IMR-90 (cell line): Measurements from ENCODE around the gene SEL1L3. TPM values are rescaled to one million over a fixed set of nuclear protein-coding genes. Genes with fewer than 3 reads are reported as not detected.

Source experiments
- ATAC-seq: fragments of 200-7000 bp; cut with Tn5 transposase; 2 replicates; pipeline ENCODE4 v1.9.1; 2020; ENCODE audit warnings: low read depth, mild to moderate bottlenecking, moderate library complexity
- BruUV-seq: library from RNA; stranded (reverse); fragments of 400-500 nt; replicated peaks from 2 replicates; lab custom pipeline; 2021; lab: Mats Ljungman, UMichigan
- CTCF ChIA-PET: fragments of 300-600 bp; formaldehyde crosslinking; extraction: SDS; loops from one replicate; lab custom pipeline; 2021; ENCODE audit warnings: antibody characterized with exemption; lab: Yijun Ruan, JAX
- POLR2A ChIA-PET: fragments of 300-600 bp; sonication (Branson Sonifier 250); formaldehyde crosslinking; loops from one replicate; lab custom pipeline; 2022; ENCODE audit warnings: antibody characterized with exemption; ENCODE audit not compliant: unreplicated experiment; lab: Charles Lee
- DNase-seq: peaks from one replicate; pipeline ENCODE4 v3.0.0; 2013
- H2AFZ ChIP-seq: replicated peaks from 2 replicates; pipeline ENCODE3; 2013; ENCODE audit warnings: low read length, mild to moderate bottlenecking; ENCODE audit not compliant: poor library complexity
- H2AK5ac ChIP-seq: 2 replicates; pipeline ENCODE4 v1.6.1; 2013; ENCODE audit warnings: low read depth, low read length, inconsistent platforms
- H2AK9ac ChIP-seq: replicated peaks from 2 replicates; pipeline ENCODE3; 2013; ENCODE audit warnings: mild to moderate bottlenecking, low read depth, low read length, moderate library complexity; ENCODE audit not compliant: poor library complexity
- H2BK120ac ChIP-seq: 2 replicates; pipeline ENCODE4 v1.6.1; 2013; ENCODE audit warnings: low read depth, low read length, inconsistent platforms
- H2BK15ac ChIP-seq: 3 replicates; pipeline ENCODE4 v1.6.1; 2013; ENCODE audit warnings: low read depth, low read length, inconsistent platforms
- H2BK20ac ChIP-seq: 2 replicates; pipeline ENCODE4 v1.6.1; 2013; ENCODE audit warnings: low read depth, mild to moderate bottlenecking, inconsistent platforms, low read length, moderate library complexity
- H2BK5ac ChIP-seq: 2 replicates; pipeline ENCODE4 v1.6.1; 2013; ENCODE audit warnings: mild to moderate bottlenecking, low read depth, low read length, inconsistent platforms; ENCODE audit not compliant: poor library complexity, severe bottlenecking
- H3K14ac ChIP-seq: replicated peaks from 2 replicates; pipeline ENCODE4 v1.6.1; 2013; ENCODE audit warnings: low read depth, low read length, inconsistent platforms
- H3K18ac ChIP-seq: 2 replicates; pipeline ENCODE4 v1.6.1; 2013; ENCODE audit warnings: low read depth, low read length, control low read depth
- H3K23ac ChIP-seq: 2 replicates; pipeline ENCODE4 v1.6.1; 2013; ENCODE audit warnings: low read depth, low read length, inconsistent platforms
- H3K27ac ChIP-seq: 2 replicates; pipeline ENCODE4 v1.5.1; 2013; ENCODE audit warnings: mild to moderate bottlenecking, control low read depth, low read length; ENCODE audit not compliant: insufficient read depth
- H3K27me3 ChIP-seq: 2 replicates; pipeline ENCODE4 v1.6.1; 2013; ENCODE audit warnings: low read length; ENCODE audit not compliant: control insufficient read depth, insufficient read depth
- H3K36me3 ChIP-seq: 2 replicates; pipeline ENCODE4 v1.6.1; 2013; ENCODE audit warnings: low read length, mixed read lengths; ENCODE audit not compliant: control insufficient read depth, insufficient read depth
- H3K4ac ChIP-seq: 2 replicates; pipeline ENCODE4 v1.6.1; 2013; ENCODE audit warnings: low read depth, low read length, inconsistent platforms
- H3K4me1 ChIP-seq: 2 replicates; pipeline ENCODE4 v1.6.1; 2013; ENCODE audit warnings: low read length, mixed read lengths; ENCODE audit not compliant: control insufficient read depth, insufficient read depth
- H3K4me2 ChIP-seq: 2 replicates; pipeline ENCODE4 v1.6.1; 2013; ENCODE audit warnings: low read depth, mild to moderate bottlenecking, control low read depth, low read length, moderate library complexity
- H3K4me3 ChIP-seq: 2 replicates; pipeline ENCODE4 v1.5.1; 2013; ENCODE audit warnings: low read depth, mild to moderate bottlenecking, control low read depth, low read length, moderate library complexity; ENCODE audit not compliant: insufficient read depth
- H3K56ac ChIP-seq: 2 replicates; pipeline ENCODE4 v1.6.1; 2013; ENCODE audit warnings: low read length, inconsistent platforms; ENCODE audit not compliant: insufficient read depth; ENCODE audit errors: extremely low read depth
- H3K79me1 ChIP-seq, 2 experiments: 2 replicates each; pipeline ENCODE4 v1.6.1; 2013; ENCODE audit warnings: low read length in 2 of 2, inconsistent platforms in 1 of 2, low read depth in 1 of 2
- H3K9ac ChIP-seq: 2 replicates; pipeline ENCODE4 v1.6.1; 2013; ENCODE audit warnings: low read depth, low read length, control low read depth
- H3K9me1 ChIP-seq: 2 replicates; pipeline ENCODE4 v1.6.1; 2013; ENCODE audit warnings: low read length, inconsistent platforms; ENCODE audit not compliant: insufficient read depth
- H3K9me3 ChIP-seq: 2 replicates; pipeline ENCODE4 v1.6.1; 2013; ENCODE audit warnings: low read length; ENCODE audit not compliant: control insufficient read depth, insufficient read depth
- H4K20me1 ChIP-seq: 2 replicates; pipeline ENCODE4 v1.6.1; 2013; ENCODE audit warnings: low read length, inconsistent platforms; ENCODE audit not compliant: insufficient read depth
- H4K5ac ChIP-seq: 2 replicates; pipeline ENCODE4 v1.6.1; 2013; ENCODE audit warnings: mild to moderate bottlenecking, low read depth, low read length, control low read depth
- H4K8ac ChIP-seq, 2 experiments: 2 replicates each; pipeline ENCODE4 v1.6.1; 2013; ENCODE audit warnings: low read depth in 2 of 2, low read length in 2 of 2, control low read depth in 1 of 2, inconsistent platforms in 1 of 2
- H4K91ac ChIP-seq: 2 replicates; pipeline ENCODE4 v1.6.1; 2013; ENCODE audit warnings: low read depth, low read length, inconsistent platforms; ENCODE audit not compliant: insufficient read depth
- BHLHE40 ChIP-seq: fragments of 150-350 bp; IDR thresholded peaks from 2 replicates; pipeline ENCODE4 v1.6.1; 2016; ENCODE audit warnings: mild to moderate bottlenecking, low read depth, low read length
- CEBPB ChIP-seq: IDR thresholded peaks from 2 replicates; pipeline ENCODE4 v1.6.1; 2012; ENCODE audit warnings: low read depth, low read length, improper control_type of control experiment
- CHD1 ChIP-seq: IDR thresholded peaks from 2 replicates; pipeline ENCODE4 v1.6.1; 2012; ENCODE audit warnings: low read depth, low read length, improper control_type of control experiment
- FOS ChIP-seq: fragments of 150-350 bp; IDR thresholded peaks from 2 replicates; pipeline ENCODE4 v1.6.1; 2016; ENCODE audit warnings: low read depth, low read length
- MAFK ChIP-seq: IDR thresholded peaks from 2 replicates; pipeline ENCODE4 v1.6.1; 2012; ENCODE audit warnings: low read depth, low read length, improper control_type of control experiment
- MAZ ChIP-seq: IDR thresholded peaks from 2 replicates; pipeline ENCODE4 v1.6.1; 2012; ENCODE audit warnings: low read depth, mild to moderate bottlenecking, low read length, improper control_type of control experiment, moderate library complexity, borderline replicate concordance
- MXI1 ChIP-seq: IDR thresholded peaks from 2 replicates; pipeline ENCODE4 v1.6.1; 2012; ENCODE audit warnings: low read depth, mild to moderate bottlenecking, low read length, moderate library complexity, borderline replicate concordance
- NFE2L2 ChIP-seq: fragments of 150-350 bp; IDR thresholded peaks from 2 replicates; pipeline ENCODE4 v1.6.1; 2016; ENCODE audit warnings: low read depth, mild to moderate bottlenecking, low read length
- POLR2A ChIP-seq: IDR thresholded peaks from 2 replicates; pipeline ENCODE4 v1.6.1; 2012; ENCODE audit warnings: mild to moderate bottlenecking, low read depth, low read length
- RAD21 ChIP-seq: IDR thresholded peaks from 2 replicates; pipeline ENCODE4 v1.6.1; 2012; ENCODE audit warnings: low read length, improper control_type of control experiment
- RCOR1 ChIP-seq: IDR thresholded peaks from 2 replicates; pipeline ENCODE4 v1.6.1; 2012; ENCODE audit warnings: mild to moderate bottlenecking, low read length, improper control_type of control experiment; ENCODE audit not compliant: insufficient replicate concordance
- WGBS, 2 experiments: methylation state at CpG; one replicate each; pipeline versions ENCODE4 v1.1.5 to v1.1.7; 2013; ENCODE audit warnings: missing lambda C conversion rate in 2 of 2; ENCODE audit not compliant: insufficient read length in 1 of 2; ENCODE audit errors: extremely low coverage in 2 of 2; 5-methylcytosine and 5-hydroxymethylcytosine counted together
- dilution Hi-C: fragments of 300-500 bp; cut with HindIII; formaldehyde crosslinking; loops from one replicate; pipeline ENCODE4 v1.14.3; 2018; ENCODE audit warnings: low sequenced_read_pairs; ENCODE audit not compliant: unreplicated experiment
- in situ Hi-C: fragments of 300-500 bp; cut with MboI; formaldehyde crosslinking; loops from 3 replicates; pipeline ENCODE4 v1.14.3; 2019; ENCODE audit warnings: low sequenced_read_pairs, inconsistent platforms, mixed read lengths
- intact Hi-C: fragments of 100-400 bp; cut with micrococcal nuclease; formaldehyde crosslinking; loops from 2 replicates; pipeline ENCODE4 v1.10.0; 2022
- polyA plus RNA-seq, 3 experiments: library from polyadenylated mRNA; depleted of rRNA; stranded (reverse); fragments of >200 nt; gene quantifications; 2 replicates each; pipeline ENCODE4 v1.2.3, GENCODE V29; 2012; ENCODE audit warnings: low replicate concordance in 1 of 3
- total RNA-seq: library from RNA; depleted of rRNA; stranded (reverse); fragments of >200 nt; gene quantifications from 2 replicates; pipeline ENCODE4 v1.2.3, GENCODE V29; 2012
- TF ChIP-seq, protein P1 (sequence below): fragments of 150-350 bp; IDR thresholded peaks from 2 replicates; pipeline ENCODE4 v1.6.1; 2017; ENCODE audit warnings: mild to moderate bottlenecking, antibody characterized with exemption, low read length, low read depth
- TF ChIP-seq, protein P2 (sequence below): conservative IDR thresholded peaks from 2 replicates; pipeline ENCODE4 v1.5.1; 2012; ENCODE audit warnings: mild to moderate bottlenecking, low read depth, low read length, improper control_type of control experiment
- TF ChIP-seq, protein P3 (sequence below): fragments of 150-350 bp; IDR thresholded peaks from 2 replicates; pipeline ENCODE4 v1.6.1; 2016; ENCODE audit warnings: low read depth, mild to moderate bottlenecking, low read length, moderate library complexity, borderline replicate concordance

The SEL1L3 gene
- total and polyA plus RNA-seq, 2 of the 4 experiments (the other 2 are of a cell fraction), result 16.4 to 43.7 TPM

DNA sequence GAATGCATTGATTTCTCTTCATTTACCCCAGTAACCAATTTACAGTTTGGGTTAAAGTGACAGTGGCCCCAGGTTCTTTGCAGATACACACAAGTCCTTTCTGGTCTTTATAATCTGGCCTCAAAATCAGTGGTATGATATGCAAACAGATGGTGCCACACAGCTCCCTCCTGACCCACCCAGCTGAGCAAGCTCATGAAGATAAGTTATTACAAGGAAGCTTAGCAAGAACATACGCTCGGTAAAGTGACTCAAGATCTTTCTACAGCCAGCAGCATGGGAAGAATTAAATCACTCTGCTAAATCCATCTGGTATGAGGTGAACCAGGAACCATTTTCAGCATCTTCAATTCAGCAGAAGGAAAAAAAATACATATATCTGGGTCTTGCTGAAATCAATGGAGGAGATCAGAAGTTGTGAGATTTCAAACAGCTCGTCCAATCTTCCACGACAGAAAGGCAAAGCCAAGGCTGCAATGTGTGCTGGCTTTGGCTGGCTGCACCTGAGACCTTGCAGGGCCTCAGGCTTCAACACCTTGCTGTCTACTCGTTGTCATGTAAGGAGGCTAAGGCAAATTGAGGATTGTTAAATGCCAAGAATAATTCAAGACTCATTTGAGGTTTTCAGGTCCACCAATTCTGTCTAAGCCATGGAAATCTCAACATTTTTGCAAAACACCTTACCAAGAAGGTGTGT lies 28.2 kb downstream of the SEL1L3 start:
- TF ChIP-seq MAFK (no peak), FOS (no peak), MXI1 (no peak), CEBPB (no peak), BHLHE40 (no peak), CHD1 (no peak), RCOR1 (no peak), NFE2L2 (no peak), MAZ (no peak), RAD21 (no peak), POLR2A (no peak)
- TF ChIP-seq, protein P1, sequence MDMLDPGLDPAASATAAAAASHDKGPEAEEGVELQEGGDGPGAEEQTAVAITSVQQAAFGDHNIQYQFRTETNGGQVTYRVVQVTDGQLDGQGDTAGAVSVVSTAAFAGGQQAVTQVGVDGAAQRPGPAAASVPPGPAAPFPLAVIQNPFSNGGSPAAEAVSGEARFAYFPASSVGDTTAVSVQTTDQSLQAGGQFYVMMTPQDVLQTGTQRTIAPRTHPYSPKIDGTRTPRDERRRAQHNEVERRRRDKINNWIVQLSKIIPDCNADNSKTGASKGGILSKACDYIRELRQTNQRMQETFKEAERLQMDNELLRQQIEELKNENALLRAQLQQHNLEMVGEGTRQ, result no peak
- TF ChIP-seq, protein P2, sequence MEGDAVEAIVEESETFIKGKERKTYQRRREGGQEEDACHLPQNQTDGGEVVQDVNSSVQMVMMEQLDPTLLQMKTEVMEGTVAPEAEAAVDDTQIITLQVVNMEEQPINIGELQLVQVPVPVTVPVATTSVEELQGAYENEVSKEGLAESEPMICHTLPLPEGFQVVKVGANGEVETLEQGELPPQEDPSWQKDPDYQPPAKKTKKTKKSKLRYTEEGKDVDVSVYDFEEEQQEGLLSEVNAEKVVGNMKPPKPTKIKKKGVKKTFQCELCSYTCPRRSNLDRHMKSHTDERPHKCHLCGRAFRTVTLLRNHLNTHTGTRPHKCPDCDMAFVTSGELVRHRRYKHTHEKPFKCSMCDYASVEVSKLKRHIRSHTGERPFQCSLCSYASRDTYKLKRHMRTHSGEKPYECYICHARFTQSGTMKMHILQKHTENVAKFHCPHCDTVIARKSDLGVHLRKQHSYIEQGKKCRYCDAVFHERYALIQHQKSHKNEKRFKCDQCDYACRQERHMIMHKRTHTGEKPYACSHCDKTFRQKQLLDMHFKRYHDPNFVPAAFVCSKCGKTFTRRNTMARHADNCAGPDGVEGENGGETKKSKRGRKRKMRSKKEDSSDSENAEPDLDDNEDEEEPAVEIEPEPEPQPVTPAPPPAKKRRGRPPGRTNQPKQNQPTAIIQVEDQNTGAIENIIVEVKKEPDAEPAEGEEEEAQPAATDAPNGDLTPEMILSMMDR, result no peak
- TF ChIP-seq, protein P3, sequence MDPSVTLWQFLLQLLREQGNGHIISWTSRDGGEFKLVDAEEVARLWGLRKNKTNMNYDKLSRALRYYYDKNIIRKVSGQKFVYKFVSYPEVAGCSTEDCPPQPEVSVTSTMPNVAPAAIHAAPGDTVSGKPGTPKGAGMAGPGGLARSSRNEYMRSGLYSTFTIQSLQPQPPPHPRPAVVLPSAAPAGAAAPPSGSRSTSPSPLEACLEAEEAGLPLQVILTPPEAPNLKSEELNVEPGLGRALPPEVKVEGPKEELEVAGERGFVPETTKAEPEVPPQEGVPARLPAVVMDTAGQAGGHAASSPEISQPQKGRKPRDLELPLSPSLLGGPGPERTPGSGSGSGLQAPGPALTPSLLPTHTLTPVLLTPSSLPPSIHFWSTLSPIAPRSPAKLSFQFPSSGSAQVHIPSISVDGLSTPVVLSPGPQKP, result no peak
- Histone ChIP-seq H3K4me1 (no peaks in the 10 kb centered on the region), H4K5ac (no peak overlapping the region), H4K91ac (no peak overlapping the region), H3K9me1 (no peaks in the 10 kb centered on the region), H2AFZ (no peak overlapping the region), H3K79me1 (peaks cover 3 to 11% of the 10 kb centered on the region in 2 experiments; a peak in 3 of 4 replicates), H2AK9ac (no peak overlapping the region), H3K9ac (no peak overlapping the region), H3K23ac (no peak overlapping the region), H3K4me2 (no peak overlapping the region), H2BK120ac (no peak overlapping the region), H3K4me3 (no peak overlapping the region), H2BK5ac (no peak overlapping the region), H3K18ac (no peak overlapping the region), H2BK20ac (no peak overlapping the region), H3K56ac (no peak overlapping the region), H3K27ac (no peak overlapping the region), H3K27me3 (no peaks in the 10 kb centered on the region), H3K9me3 (no peaks in the 10 kb centered on the region), H3K4ac (no peak overlapping the region), H4K20me1 (no peaks in the 10 kb centered on the region), H3K36me3 (no peaks in the 10 kb centered on the region), H4K8ac (no peak overlapping the region), H2BK15ac (no peak overlapping the region), H2AK5ac (no peak overlapping the region), H3K14ac (no peak overlapping the region)
- WGBS, 2 experiments, result 100% methylated on average over 2 of the region's 5 CpGs; no CpG with 5 or more reads in 1 of the 2 experiments
- in situ Hi-C loops (no loop called here), intact Hi-C loops (no loop called here), dilution Hi-C loops (no loop called here)
- ATAC-seq (no peak), DNase-seq (no peak)
- ChIA-PET CTCF (no interaction called here), POLR2A (no interaction called here)
- no TSS peak for BruUV-seq
